ENCODE measurements around the gene IMPDH1.

IMPDH1 gene

GRCh38 chr7:128405471-128406313, 4.1 kb downstream of the IMPDH1 start:
- DNase-seq = peak; percentile 56

GRCh38 chr7:128404886-128405470, 4.8 kb downstream of the IMPDH1 start:
- DNase-seq = no peak

GRCh38 chr7:128404143-128404681, 5.6 kb downstream of the IMPDH1 start:
- DNase-seq = no peak

GRCh38 chr7:128403676-128404075, 6.1 kb downstream of the IMPDH1 start:
- DNase-seq = no peak

GRCh38 chr7:128402356-128402755, 7.4 kb downstream of the IMPDH1 start:
- DNase-seq = no peak

GRCh38 chr7:128400566-128400965, 9.2 kb downstream of the IMPDH1 start:
- DNase-seq = no peak

GRCh38 chr7:128399991-128400390, 9.8 kb downstream of the IMPDH1 start:
- DNase-seq = no peak

GRCh38 chr7:128398841-128399135, 11.0 kb downstream of the IMPDH1 start:
- DNase-seq = no peak

- no peak for DNase-seq
Measured at GRCh38 chr7:128398016-128398840, 11.6 kb downstream of the IMPDH1 start.

GRCh38 chr7:128396357-128396756, 13.4 kb downstream of the IMPDH1 start:
- no peak for DNase-seq

- no peak for DNase-seq
Measured at GRCh38 chr7:128395748-128396147, 14.0 kb downstream of the IMPDH1 start.

GRCh38 chr7:128394904-128395496, 14.8 kb downstream of the IMPDH1 start:
- no peak for DNase-seq

GRCh38 chr7:128393526-128394330, 16.1 kb downstream of the IMPDH1 start:
- DNase-seq = no peak

GRCh38 chr7:128392446-128393327, 17.1 kb downstream of the IMPDH1 start:
- DNase-seq = no peak

- DNase-seq = no peak
Measured at GRCh38 chr7:128391805-128392204, 18.0 kb downstream of the IMPDH1 start.

GRCh38 chr7:128390871-128391565, 18.8 kb downstream of the IMPDH1 start:
- DNase-seq = no peak

- DNase-seq = no peak
Measured at GRCh38 chr7:128389618-128390329, 20.0 kb downstream of the IMPDH1 start.

GRCh38 chr7:128389085-128389617, 20.6 kb downstream of the IMPDH1 start:
- DNase-seq = no peak

- DNase-seq = no peak
Measured at GRCh38 chr7:128388145-128388485, 21.7 kb downstream of the IMPDH1 start.

All from CD4-positive, alpha-beta T cell treated with Interleukin-15 for 1 hour (primary cell).